MM.1S (cell line): Measurements from ENCODE around the gene CDA.

Experiments
- DNase-seq: peaks from one replicate; pipeline ENCODE4 v3.0.0-alpha.2; 2015
- H2AFZ ChIP-seq: fragments of 300-600 bp; sonication (generic); 2 replicates; pipeline ENCODE4 v1.6.0; 2016; ENCODE audit warnings: antibody characterized with exemption, low read length
- H3F3A ChIP-seq: fragments of 300-600 bp; sonication (generic); 2 replicates; pipeline ENCODE4 v1.6.1; 2016; ENCODE audit warnings: mild to moderate bottlenecking, antibody characterized with exemption, low read length, moderate library complexity, mixed read lengths; ENCODE audit not compliant: insufficient read depth
- H3K27ac ChIP-seq: fragments of 300-600 bp; sonication (generic); 2 replicates; pipeline ENCODE4 v1.5.1; 2016; ENCODE audit warnings: mild to moderate bottlenecking, low read length
- H3K27me3 ChIP-seq: fragments of 300-600 bp; sonication (generic); replicated peaks from 2 replicates; pipeline ENCODE4 v1.6.0; 2016; ENCODE audit warnings: low read length; ENCODE audit not compliant: insufficient read depth
- H3K36me3 ChIP-seq: fragments of 300-600 bp; sonication (generic); replicated peaks from 2 replicates; pipeline ENCODE4 v1.6.1; 2016; ENCODE audit warnings: mild to moderate bottlenecking, low read length, mixed read lengths; ENCODE audit not compliant: insufficient read depth
- H3K4me1 ChIP-seq: fragments of 300-600 bp; sonication (generic); 2 replicates; pipeline ENCODE4 v1.6.1; 2016; ENCODE audit warnings: low read length, mixed read lengths
- H3K4me2 ChIP-seq: fragments of 300-600 bp; sonication (generic); 2 replicates; pipeline ENCODE4 v1.6.0; 2016; ENCODE audit warnings: low read depth, low read length
- H3K4me3 ChIP-seq: fragments of 300-600 bp; sonication (generic); 2 replicates; pipeline ENCODE4 v1.5.1; 2016; ENCODE audit warnings: low read length, mixed read lengths
- H3K79me2 ChIP-seq: fragments of 300-600 bp; sonication (generic); 2 replicates; pipeline ENCODE4 v1.6.1; 2016; ENCODE audit warnings: mixed run types, low read length, mixed read lengths
- H3K9ac ChIP-seq: fragments of 300-600 bp; sonication (generic); 2 replicates; pipeline ENCODE4 v1.6.1; 2016; ENCODE audit warnings: low read length, mixed read lengths
- H3K9me2 ChIP-seq: fragments of 300-600 bp; sonication (generic); replicated peaks from 2 replicates; pipeline ENCODE4 v1.6.1; 2016; ENCODE audit warnings: mild to moderate bottlenecking, low read length, mixed read lengths; ENCODE audit not compliant: insufficient read depth
- H3K9me3 ChIP-seq: fragments of 300-600 bp; sonication (generic); replicated peaks from 2 replicates; pipeline ENCODE4 v1.6.1; 2016; ENCODE audit warnings: mild to moderate bottlenecking, low read length, mixed read lengths; ENCODE audit not compliant: insufficient read depth
- H4K20me1 ChIP-seq: fragments of 300-600 bp; sonication (generic); 2 replicates; pipeline ENCODE4 v1.6.1; 2016; ENCODE audit warnings: mild to moderate bottlenecking, low read length, moderate library complexity, mixed read lengths; ENCODE audit not compliant: insufficient read depth
- CTCF ChIP-seq: fragments of 300-600 bp; sonication (generic); IDR thresholded peaks from 2 replicates; pipeline ENCODE4 v1.5.1; 2016; ENCODE audit warnings: antibody characterized with exemption, low read length, mixed read lengths
- EZH2 ChIP-seq: fragments of 300-600 bp; sonication (generic); optimal IDR thresholded peaks from 2 replicates; pipeline ENCODE3; 2017; ENCODE audit warnings: low read depth, mild to moderate bottlenecking, antibody characterized with exemption, low read length, mixed read lengths
- EZH2phosphoT487 ChIP-seq: fragments of 300-600 bp; sonication (generic); IDR thresholded peaks from 2 replicates; pipeline ENCODE4 v1.6.1; 2018; ENCODE audit warnings: antibody characterized with exemption, low read length

The CDA gene

GRCh38 chr1:20666804-20667203 lies 77.9 kb downstream of the CDA start:
- TF ChIP-seq CTCF (no peak), EZH2phosphoT487 (no peak), EZH2 (no peak)
- no peak overlapping the region for H2AFZ ChIP-seq
- H3K4me1 ChIP-seq, result peaks cover 6% of the 10 kb centered on the region; the same call in 1 of the 2 replicates
- no peak overlapping the region for H3K9ac ChIP-seq
- H3K27ac ChIP-seq, result no peak overlapping the region
- H3F3A ChIP-seq, result no peaks in the 10 kb centered on the region
- no peak overlapping the region for H3K4me2 ChIP-seq
- no peaks in the 10 kb centered on the region for H3K36me3 ChIP-seq
- no peaks in the 10 kb centered on the region for H3K9me3 ChIP-seq
- no peaks in the 10 kb centered on the region for H3K79me2 ChIP-seq
- no peak overlapping the region for H3K4me3 ChIP-seq
- DNase-seq, result peak; percentile 19
- no peaks in the 10 kb centered on the region for H4K20me1 ChIP-seq
- H3K9me2 ChIP-seq, result no peaks in the 10 kb centered on the region
- H3K27me3 ChIP-seq, result peaks cover 27% of the 10 kb centered on the region
